Effector memory CD4-positive, alpha-beta T cell (primary cell): ENCODE data around the gene CCDC27.
"Not testable (repeated sequence)": the region's sequence is repeated elsewhere in the genome, so short reads cannot be mapped to it uniquely, and the experiment has no call there.

ENCODE experiments used
- DNase-seq, 3 donors: peaks; one replicate each; pipeline ENCODE4 v3.0.0-alpha.2; 2020
- H3K27ac ChIP-seq: 2 replicates; pipeline ENCODE4 v1.7.0; 2013; ENCODE audit warnings: mild to moderate bottlenecking, low read length, moderate library complexity; ENCODE audit not compliant: insufficient read depth, poor library complexity, severe bottlenecking
- H3K27me3 ChIP-seq: replicated peaks from 2 replicates; pipeline ENCODE4 v1.7.0; 2013; ENCODE audit warnings: mild to moderate bottlenecking, low read length; ENCODE audit not compliant: insufficient read depth, control insufficient read depth, poor library complexity, severe bottlenecking
- H3K36me3 ChIP-seq: 2 replicates; pipeline ENCODE4 v1.7.0; 2013; ENCODE audit warnings: mild to moderate bottlenecking, low read length, moderate library complexity; ENCODE audit not compliant: control insufficient read depth, insufficient read depth
- H3K4me1 ChIP-seq: 2 replicates; pipeline ENCODE4 v1.7.0; 2013; ENCODE audit warnings: low read length, mild to moderate bottlenecking; ENCODE audit not compliant: control insufficient read depth, insufficient read depth, poor library complexity, severe bottlenecking
- H3K4me3 ChIP-seq: 2 replicates; pipeline ENCODE4 v1.7.0; 2013; ENCODE audit warnings: low read length, low read depth, mild to moderate bottlenecking; ENCODE audit not compliant: insufficient read depth, poor library complexity, severe bottlenecking
- H3K9me3 ChIP-seq: 2 replicates; pipeline ENCODE4 v1.7.0; 2013; ENCODE audit warnings: mild to moderate bottlenecking, low read length, moderate library complexity; ENCODE audit not compliant: control insufficient read depth

The CCDC27 gene

GRCh38 chr1:3744646-3745045, 7.6 kb upstream of the CCDC27 start:
- DNase-seq = no peak
- no peaks in the 10 kb centered on the region for H3K27me3 ChIP-seq
- peaks cover 13% of the 10 kb centered on the region for H3K4me1 ChIP-seq
- no peak overlapping the region for H3K27ac ChIP-seq
- H3K4me3 ChIP-seq = no peak overlapping the region
- peaks cover 15% of the 10 kb centered on the region for H3K36me3 ChIP-seq
- no peaks in the 10 kb centered on the region for H3K9me3 ChIP-seq

- no peak overlapping the region for H3K27ac ChIP-seq
- no peak overlapping the region for H3K4me3 ChIP-seq
- H3K36me3 ChIP-seq = peaks cover 15% of the 10 kb centered on the region
- peaks cover 13% of the 10 kb centered on the region for H3K4me1 ChIP-seq
- no peaks in the 10 kb centered on the region for H3K9me3 ChIP-seq
- no peak for DNase-seq
- no peaks in the 10 kb centered on the region for H3K27me3 ChIP-seq
Measured at GRCh38 chr1:3745071-3745470, 7.2 kb upstream of the CCDC27 start.

GRCh38 chr1:3745590-3746381, 6.5 kb upstream of the CCDC27 start:
- Histone ChIP-seq H3K4me3 (no peak overlapping the region), H3K4me1 (peaks cover 13% of the 10 kb centered on the region), H3K27ac (no peak overlapping the region), H3K27me3 (no peaks in the 10 kb centered on the region), H3K36me3 (peaks cover 15% of the 10 kb centered on the region), H3K9me3 (no peaks in the 10 kb centered on the region)
- DNase-seq = no peak

- Histone ChIP-seq H3K27me3 (no peaks in the 10 kb centered on the region), H3K4me1 (peaks cover 13% of the 10 kb centered on the region), H3K9me3 (no peaks in the 10 kb centered on the region), H3K36me3 (peaks cover 15% of the 10 kb centered on the region), H3K27ac (peak overlapping the region; percentile 47), H3K4me3 (peak overlapping the region; percentile 59)
- no peak for DNase-seq
Measured at GRCh38 chr1:3746389-3746829, 5.8 kb upstream of the CCDC27 start.

- H3K4me1 ChIP-seq = peaks cover 13% of the 10 kb centered on the region
Measured at GRCh38 chr1:3746830-3747521, 5.3 kb upstream of the CCDC27 start.

GRCh38 chr1:3747522-3747848, 4.8 kb upstream of the CCDC27 start:
- Histone ChIP-seq H3K27ac (no peak overlapping the region), H3K27me3 (no peaks in the 10 kb centered on the region), H3K9me3 (no peaks in the 10 kb centered on the region), H3K4me1 (peaks cover 13% of the 10 kb centered on the region), H3K36me3 (peaks cover 7% of the 10 kb centered on the region), H3K4me3 (peak overlapping the region; percentile 59)
- DNase-seq = no peak

More at GRCh38 chr1:3746830-3747521, 5.3 kb upstream of the CCDC27 start:
- no peaks in the 10 kb centered on the region for H3K9me3 ChIP-seq
- H3K27ac ChIP-seq = peak overlapping the region; percentile 47
- peak overlapping the region; percentile 59 for H3K4me3 ChIP-seq
- no peaks in the 10 kb centered on the region for H3K27me3 ChIP-seq
- peak; percentile 69 to 77 (median 77) for DNase-seq
- H3K36me3 ChIP-seq = peaks cover 12% of the 10 kb centered on the region

GRCh38 chr1:3747903-3748302, 4.3 kb upstream of the CCDC27 start:
- Histone ChIP-seq H3K27ac (no peak overlapping the region), H3K36me3 (peaks cover 3% of the 10 kb centered on the region), H3K9me3 (no peaks in the 10 kb centered on the region), H3K4me1 (peaks cover 13% of the 10 kb centered on the region), H3K4me3 (peak overlapping the region; percentile 59), H3K27me3 (no peaks in the 10 kb centered on the region)
- DNase-seq = no peak

GRCh38 chr1:3748316-3748900, 3.8 kb upstream of the CCDC27 start:
- peaks cover 13% of the 10 kb centered on the region for H3K4me1 ChIP-seq
- DNase-seq, H3K9me3 ChIP-seq, H3K4me3 ChIP-seq, H3K36me3 ChIP-seq, H3K27ac ChIP-seq, H3K27me3 ChIP-seq: not testable (repeated sequence)

- H3K4me3 ChIP-seq = no peak overlapping the region
- H3K4me1 ChIP-seq = peaks cover 13% of the 10 kb centered on the region
- H3K9me3 ChIP-seq = no peaks in the 10 kb centered on the region
- no peaks in the 10 kb centered on the region for H3K27me3 ChIP-seq
- no peaks in the 10 kb centered on the region for H3K36me3 ChIP-seq
- no peak for DNase-seq
- H3K27ac ChIP-seq = no peak overlapping the region
Measured at GRCh38 chr1:3749512-3749911, 2.7 kb upstream of the CCDC27 start.

- Histone ChIP-seq H3K4me1 (peaks cover 13% of the 10 kb centered on the region), H3K9me3 (no peaks in the 10 kb centered on the region), H3K4me3 (no peak overlapping the region), H3K27me3 (no peaks in the 10 kb centered on the region), H3K36me3 (no peaks in the 10 kb centered on the region), H3K27ac (no peak overlapping the region)
- DNase-seq = no peak
Measured at GRCh38 chr1:3750741-3751140, 1.5 kb upstream of the CCDC27 start.
